LoVo (cell line): ENCODE measurements around the gene NVL.
A peak's percentile ranks its signal among the peaks of the same experiment; 100 is the strongest.
"Not testable (repeated sequence)": the region's sequence is repeated elsewhere in the genome, so short reads cannot be mapped to it uniquely, and the experiment has no call there.

ENCODE experiments used
- DNase-seq: peaks from one replicate; pipeline ENCODE4 v3.0.0-alpha.2; 2016; ENCODE audit warnings: low spot score

Gene NVL

DNA sequence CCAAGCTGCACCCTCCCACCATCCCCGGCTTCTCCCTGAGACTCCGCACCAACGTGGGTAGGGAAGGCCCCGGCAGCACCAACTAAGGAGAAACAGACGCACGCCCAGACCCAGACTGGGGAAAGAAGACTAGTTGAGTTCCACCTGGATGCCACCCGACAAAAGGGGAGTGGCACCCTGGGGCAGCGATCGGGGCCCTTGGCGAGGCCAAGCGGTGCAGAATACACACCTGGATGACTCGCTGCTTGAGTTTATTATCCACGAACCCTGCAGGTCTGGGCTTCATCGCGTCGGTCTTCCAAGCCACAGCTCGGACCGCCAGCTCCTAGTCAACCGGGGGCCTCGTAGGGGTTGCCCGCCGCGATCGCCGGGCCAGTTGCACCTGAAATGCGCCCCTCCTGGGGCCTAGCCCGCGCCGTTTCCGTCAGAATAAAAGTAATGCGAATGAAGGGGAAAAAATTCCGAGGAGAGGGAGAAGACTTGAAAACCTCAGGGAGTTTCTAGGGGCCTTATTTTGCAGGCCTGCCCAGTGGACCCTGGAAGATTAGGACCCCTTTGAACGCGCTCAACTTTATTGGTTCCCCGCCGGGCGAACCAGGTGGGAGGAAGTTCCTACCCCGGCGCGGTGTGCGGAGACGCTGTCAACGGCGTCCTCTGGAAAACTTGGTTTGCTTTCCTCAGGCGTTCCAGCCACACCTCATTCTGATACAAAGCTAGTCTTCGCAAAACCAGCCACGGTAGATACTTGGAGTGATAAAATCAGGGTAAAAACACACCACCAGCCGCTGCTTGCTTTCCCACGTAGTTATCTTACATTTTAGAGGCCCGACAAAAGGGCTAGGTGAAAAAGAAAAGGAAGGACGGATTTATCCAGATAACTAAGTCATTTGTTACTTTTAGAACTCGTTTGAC is at the start of gene NVL:
Gene NVL (minus strand): TSS at position 331 of the 912 bp plus-strand sequence. CDS start 45 bp downstream, at position 286.
- DNase-seq, result peak; percentile 94

DNA sequence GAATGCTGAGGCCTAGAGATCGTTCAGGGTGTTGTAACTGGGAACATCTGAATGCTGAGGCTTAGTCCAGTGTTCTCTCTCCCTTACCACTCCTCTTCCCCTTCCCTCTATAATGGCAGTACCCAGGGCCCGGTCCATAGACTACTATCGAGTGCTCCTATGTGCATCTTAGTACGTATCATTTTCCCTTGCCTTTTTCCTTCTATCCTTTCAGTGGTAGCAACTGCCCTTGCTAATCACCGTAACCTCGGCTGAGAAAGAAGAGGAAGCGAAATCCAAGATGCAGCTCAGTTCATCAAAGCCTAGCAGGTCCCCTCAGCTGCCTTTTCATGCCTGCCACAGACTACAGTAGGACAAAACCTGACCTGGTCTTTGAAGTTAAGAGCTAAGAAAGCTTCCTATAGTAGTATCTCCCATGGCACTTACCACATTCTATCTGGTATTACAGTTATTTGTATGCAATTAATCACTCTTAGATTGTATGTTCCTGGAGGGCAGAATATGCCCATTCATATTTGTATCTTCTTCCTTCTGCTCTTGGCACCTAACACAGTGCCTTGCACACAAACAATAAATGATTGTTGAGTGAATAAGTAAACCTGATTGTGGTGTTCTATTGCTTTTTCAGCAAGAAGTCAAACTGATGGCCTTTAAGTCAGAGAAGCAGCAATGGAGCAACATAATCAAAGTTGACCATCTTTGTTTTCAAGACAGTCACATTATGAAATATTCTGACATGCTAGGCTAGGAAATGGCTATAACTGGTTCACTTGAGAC is 49.1 kb upstream of the NVL start:
- no peak for DNase-seq

DNA sequence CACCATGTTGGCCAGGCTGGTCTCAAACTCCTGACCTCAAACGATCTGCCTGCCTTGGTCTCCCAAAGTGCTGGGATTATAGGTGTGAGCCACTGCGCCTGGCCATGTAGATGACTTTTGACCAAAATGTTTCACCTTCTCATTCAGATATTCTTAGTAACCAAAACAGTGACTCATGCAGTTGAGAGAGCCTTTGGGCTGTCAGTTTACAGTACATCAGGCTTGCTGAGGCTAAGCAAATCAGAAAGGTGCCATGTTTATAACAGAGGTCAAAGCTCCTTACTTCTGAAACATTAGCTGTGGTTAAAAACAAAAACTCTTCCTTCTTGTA is 47.7 kb upstream of the NVL start:
- DNase-seq, result no peak

DNA sequence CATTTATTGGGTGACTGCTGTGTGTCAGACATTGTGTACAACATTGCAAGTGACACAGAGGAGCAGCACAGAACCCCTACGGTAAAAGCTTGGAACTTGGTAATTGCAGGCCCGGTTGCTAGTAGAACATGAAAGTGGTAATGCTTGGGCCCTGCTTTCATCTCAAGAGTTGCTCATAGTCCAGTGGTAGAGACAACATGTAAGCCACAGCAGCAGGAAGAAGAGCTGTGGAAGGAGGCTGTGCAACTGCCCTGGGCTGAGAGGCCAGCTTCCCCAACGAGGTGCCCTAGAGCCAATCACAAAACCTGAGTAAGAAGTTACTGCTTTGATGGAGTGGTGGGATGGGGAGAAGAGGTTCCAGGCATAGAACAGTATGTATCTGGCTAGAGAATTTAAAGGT is 45.1 kb upstream of the NVL start:
- DNase-seq, result no peak

DNA sequence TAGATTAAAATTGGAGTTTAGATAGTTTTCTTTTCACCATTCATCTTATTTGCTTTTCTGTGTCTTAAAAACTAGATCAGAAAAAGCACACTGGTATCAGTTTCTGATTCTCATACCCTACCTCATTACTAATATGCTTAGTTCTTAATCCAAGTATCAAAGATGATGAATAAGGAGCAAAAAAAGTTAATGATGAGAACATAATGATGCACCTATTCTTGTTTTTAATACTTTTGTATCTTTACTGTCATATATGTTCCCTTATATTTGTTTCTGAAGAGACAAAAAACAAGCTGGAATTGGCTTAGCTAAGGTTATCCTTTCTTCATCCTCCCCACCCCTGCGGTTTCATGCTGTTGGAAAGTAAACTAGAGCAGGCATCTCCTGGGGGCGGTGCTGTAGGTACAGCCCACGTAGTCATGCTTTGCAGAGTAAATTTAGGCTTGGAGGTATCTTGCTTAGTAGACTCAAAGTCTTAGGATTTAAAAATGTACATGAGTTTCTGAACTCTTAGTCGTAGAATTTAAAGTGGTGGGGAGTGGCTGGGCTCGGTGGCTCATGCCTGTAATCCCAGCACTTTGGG is 43.1 kb upstream of the NVL start:
- no peak for DNase-seq

DNA sequence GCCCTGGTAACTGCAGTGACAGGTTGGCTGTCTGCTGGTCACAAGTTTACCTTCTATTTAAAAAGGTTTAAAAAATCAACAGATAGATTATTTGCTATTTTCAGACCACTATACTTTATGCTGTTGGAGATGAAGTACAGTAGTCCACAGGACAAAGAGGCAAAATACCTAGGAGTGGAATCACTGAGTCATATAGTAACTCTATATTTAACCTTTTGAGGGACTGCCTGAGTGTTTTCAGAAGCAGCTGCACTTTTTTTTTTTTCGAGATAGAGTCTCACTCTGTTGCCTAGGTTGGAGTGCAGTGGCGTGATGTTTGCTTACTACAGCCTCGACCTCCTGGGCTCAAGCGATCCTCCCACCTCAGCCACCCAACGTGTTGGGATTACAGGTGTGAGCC is 38.4 kb upstream of the NVL start:
- DNase-seq, result no peak

DNA sequence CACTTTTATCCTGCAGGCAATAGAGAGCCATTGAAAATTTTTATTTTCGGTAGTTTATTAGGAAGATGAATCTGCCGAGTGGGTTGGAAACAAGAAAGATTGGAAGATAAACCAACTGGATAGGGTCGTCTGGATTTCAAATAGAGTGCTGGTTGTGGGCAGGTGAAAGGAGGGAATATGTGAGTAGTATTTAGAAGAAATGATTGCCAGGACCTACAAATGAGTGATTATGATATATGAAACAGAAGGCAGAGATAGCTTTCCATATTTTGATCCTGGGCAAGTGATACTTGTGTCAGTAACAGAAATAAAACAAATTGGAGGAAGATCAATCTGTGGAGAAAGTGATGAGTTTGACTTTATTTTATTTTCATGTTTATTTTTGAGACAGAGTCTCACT is 29.2 kb upstream of the NVL start:
- DNase-seq, result no peak

DNA sequence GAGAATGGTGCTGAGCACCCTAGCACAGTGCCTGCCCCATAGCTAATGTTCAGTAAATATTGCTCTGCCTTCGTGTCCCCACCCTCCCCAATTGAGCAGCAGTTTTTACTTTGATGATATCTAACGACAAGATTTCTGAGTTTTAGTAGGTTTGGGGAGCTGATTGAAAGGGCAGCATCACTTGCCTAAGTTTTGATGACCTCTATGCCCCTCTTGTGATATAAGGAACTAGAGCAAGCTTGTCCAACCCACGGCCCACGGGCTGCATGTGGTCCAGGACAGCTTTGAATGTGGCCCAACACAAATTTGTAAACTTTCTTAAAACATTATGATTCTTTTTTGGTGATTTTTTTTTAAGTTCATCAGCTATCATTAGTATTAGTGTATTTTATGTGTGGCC is 28.3 kb upstream of the NVL start:
- no peak for DNase-seq

DNA sequence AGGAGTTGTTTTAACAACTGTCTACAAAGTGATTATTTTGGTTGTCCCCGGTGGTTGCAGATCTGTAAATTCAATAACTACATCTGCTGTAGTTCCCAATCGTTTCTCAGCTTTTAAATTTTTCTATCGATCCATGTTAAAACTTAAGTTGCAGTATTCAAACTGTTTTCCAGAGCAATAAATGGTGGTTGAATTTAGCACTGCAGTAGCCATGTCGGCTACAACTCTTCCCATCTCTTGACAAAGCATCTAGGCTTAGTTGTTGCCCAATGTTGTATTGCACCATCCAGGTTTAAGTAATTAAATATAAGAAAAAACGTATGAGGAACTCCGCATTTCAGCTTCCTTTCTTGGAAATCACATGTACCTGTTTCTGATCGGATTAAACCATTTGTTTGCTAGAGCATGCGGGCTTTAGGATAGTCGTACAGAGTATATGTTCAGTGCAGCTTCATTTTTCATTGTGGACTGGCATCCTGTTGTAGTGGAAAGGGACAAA is 27.7 kb upstream of the NVL start:
- DNase-seq, result no peak

DNA sequence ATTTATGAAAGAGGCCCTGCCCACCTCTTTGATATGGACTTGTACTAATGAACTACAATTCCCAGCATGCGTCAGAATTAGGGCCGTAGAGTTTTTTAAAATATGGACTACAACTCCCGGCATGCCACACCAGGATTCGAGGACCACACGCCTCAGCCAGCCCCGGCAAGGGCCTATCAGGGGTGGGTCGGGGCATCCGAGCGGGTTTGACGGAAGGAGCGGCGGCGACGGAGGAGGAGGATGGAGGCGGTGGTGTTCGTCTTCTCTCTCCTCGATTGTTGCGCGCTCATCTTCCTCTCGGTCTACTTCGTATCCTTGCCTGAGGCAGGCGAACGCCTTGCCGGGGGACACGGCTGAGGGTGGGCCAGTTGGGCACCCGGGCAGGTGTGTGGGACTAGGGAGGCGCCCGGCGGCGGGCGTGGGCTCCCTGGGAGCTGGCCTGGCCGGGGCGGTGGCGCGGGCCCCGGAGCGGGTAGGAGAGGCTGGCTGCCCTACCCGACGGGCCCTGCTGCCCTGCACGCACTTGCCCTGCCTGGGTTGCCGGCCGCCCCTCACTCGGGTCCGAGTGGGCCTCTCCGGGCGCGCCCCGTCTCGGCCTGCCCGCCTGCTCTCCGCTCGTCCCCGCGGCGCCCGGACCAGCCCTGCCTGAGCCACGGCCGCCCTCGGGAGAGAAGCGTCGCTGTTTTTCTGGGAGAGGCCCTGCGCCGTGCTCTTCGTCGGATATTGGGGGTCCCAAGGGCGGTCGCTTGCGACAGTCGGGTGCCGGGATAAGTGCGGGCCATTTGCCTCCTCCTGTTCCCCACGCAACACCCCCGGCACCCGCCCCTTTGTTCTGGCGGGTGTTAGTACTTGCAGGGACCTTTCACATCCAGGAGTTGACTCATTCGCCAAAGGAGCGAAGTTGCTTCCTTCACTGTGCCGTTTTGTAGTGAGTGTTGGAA is 27.0 kb upstream of the NVL start, which contains the start of gene CNIH4:
Gene CNIH4 (plus strand): TSS at position 195 of the 941 bp plus-strand sequence. CDS start 46 bp downstream, at position 241.
- peak; percentile 92 for DNase-seq

DNA sequence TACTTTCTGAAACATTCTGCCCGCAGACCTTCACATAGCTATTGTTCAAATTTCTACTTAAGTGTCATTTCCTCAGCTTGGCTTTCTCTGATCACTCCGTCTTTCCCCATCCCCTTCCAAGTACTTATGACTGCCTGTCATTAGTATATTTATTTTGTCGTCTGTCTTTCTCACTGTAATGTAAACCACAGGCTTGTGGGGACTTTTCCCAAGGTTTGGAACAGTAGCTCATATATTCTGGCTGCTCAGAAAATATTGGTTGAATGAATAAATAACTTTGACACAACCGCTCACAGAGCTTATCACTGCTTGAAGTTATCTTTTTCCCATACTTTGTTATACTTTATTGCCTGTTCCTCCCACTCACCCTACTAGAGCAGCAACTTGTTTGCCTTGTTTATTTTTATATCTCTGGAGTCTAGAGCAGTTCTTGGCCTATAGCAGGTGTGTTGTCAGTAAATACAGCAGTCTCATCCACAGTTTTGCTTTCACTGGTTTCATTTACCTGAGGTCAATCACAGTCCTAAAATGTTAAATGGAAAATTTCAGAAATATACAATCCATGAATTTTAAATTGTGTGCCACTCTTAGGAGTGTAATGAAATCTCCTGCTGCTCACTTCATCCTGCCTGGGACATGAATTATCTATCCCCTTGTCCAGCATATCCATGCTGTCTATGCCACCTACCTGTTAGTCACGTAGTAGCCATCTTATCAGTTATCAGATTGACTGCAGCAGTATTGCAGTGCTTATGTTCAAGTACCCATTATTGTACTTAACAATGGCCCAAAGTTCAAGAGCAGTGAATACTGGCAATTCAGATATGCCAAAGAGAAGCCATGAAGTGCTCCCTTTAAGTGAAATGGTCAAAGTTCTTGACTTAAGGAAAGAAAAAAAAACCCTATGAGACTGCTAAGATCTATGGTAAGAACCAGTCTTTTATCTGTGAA is 24.3 kb upstream of the NVL start:
- DNase-seq, result no peak

DNA sequence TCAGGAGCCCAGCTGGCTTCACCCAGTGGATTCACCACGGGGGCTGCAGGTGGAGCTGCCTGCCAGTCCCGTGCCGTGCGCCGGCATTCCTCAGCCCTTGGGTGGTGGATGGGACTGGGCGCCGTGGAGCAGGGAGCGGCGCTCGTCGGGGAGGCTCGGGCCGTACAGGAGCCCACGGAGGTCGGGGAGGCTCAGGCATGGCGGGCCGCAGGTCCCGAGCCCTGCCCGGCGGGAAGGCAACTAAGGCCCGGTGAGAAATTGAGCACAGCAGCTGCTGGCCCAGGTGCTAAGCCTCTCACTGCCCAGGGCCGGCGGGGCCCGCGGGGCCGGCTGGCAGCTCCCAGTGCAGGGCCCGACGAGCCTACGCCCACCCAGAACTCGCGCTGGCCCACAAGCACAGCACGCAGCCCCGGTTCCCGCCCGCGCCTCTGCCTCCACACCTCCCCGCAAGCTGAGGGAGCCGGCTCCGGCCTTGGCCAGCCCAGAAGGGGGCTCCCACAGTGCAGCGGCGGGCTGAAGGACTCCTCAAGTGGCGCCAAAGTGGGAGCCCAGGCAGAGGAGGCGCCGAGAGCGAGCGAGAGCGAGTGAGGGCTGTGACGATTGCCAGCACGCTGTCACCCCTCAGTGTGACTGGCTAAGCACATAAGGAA is 22.6 kb upstream of the NVL start:
- DNase-seq, result not testable (repeated sequence)

DNA sequence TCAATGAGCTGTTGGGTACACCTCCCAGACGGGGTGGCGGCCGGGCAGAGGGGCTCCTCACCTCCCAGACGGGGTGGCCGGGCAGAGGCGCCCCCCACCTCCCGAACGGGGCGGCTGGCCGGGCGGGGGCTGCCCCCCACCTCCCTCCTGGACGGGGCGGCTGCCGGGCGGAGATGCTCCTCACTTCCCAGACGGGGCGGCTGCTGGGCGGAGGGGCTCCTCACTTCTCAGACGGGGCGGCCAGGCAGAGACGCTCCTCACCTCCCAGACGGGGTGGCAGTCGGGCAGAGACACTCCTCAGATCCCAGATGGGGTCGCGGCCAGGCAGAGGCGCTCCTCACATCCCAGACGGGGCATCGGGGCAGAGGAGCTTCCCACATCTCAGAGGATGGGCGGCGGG is 19.7 kb upstream of the NVL start:
- not testable (repeated sequence) for DNase-seq

DNA sequence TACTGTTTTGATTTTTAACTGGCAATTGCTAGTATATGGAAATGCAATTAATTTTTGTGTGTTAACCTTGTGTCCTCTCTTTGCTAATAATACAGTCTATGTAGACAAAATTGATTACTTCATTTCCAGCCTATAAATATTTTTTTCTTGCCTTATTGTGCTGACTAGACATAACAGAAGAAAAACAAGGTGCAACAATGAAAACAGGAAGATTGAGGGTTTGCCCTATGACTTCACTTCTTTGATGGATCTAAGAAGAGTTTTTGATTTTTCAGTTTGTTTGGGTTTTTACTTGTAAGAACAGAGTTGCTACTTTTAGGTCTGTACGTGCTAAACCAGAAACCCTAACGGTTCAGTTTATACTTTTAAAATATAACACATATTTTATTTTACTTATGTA is 18.2 kb upstream of the NVL start:
- no peak for DNase-seq

DNA sequence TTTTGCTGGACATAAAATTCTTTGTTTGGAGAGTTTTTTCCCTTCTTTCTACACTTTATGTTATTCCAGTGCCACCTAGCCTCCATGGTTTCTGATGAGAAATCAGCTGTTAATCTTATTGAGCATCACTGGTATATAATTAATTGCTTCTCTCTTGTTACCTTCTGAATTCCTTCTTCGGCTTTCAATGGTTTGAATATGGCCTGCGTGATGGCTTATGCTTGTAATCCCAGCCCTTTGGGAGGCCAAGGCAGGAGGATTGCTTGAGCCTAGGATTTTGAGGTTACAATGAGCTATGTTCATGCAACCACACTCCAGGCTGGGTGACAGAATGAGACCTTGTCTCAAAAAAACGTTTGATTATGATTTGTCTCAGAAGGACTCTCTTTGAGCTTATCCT is 13.7 kb upstream of the NVL start:
- no peak for DNase-seq

DNA sequence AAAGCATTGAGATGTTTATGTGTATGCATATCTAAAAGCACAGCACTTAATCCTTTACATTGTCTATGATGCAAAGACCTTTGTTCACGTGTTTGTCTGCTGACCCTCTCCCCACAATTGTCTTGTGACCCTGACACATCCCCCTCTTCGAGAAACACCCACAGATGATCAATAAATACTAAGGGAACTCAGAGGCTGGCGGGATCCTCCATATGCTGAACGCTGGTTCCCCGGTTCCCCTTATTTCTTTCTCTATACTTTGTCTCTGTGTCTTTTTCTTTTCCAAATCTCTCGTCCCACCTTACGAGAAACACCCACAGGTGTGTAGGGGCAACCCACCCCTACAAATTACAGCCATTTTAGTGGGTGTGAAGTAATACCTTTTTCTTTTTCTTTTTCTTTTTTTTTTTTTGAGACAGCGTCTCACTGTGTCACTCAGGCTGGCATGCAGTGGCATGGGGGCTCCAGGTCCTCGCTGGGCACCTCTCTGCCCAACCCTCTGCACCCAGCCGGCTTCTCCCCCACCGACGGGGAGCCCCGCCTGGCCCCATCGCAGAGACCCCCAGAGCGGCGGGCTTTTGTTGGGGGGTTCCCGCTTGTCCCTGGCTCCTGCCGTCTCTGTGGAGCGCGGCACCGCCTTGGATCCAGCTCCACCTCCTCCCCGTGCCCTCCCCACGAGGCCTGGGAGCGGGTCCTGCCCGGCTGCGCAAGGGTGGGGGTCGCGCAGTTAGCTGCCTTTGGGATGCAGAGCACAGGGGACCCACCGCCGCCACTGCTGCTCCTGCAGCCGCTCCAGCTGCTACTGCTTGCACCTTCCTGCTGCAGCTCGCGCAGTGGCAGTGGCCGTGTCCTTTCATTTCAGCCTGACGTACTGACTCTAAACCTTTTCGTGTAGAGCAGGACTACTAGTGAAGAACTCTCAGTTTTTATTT is 10.7 kb upstream of the NVL start:
- DNase-seq, result not testable (repeated sequence)

DNA sequence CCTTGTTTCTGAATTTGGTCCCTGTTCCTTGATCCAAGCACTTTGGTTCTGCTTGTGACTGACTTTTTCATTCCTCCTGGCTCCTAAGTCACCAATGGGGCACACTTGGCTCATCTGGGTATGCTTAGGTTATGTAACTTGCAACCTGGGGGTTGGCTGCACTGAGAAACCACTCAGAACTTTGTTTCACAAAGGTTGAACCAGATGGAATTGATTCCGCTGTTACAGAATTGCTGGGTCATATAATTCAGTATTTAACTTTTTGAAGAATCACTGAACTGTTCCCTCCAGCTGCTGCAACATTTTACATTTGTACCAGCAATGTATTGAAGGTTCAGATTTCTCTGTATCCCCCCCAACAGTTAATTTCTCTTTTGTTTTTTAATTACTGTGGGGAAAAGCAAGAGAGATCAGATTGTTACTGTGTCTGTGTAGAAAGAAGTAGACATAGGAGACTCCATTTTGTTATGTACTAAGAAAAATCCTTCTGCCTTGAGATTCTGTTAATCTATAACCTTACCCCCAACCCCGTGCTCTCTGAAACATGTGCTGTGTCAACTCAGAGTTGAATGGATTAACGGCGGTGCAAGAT is 9.6 kb upstream of the NVL start:
- DNase-seq, result no peak

DNA sequence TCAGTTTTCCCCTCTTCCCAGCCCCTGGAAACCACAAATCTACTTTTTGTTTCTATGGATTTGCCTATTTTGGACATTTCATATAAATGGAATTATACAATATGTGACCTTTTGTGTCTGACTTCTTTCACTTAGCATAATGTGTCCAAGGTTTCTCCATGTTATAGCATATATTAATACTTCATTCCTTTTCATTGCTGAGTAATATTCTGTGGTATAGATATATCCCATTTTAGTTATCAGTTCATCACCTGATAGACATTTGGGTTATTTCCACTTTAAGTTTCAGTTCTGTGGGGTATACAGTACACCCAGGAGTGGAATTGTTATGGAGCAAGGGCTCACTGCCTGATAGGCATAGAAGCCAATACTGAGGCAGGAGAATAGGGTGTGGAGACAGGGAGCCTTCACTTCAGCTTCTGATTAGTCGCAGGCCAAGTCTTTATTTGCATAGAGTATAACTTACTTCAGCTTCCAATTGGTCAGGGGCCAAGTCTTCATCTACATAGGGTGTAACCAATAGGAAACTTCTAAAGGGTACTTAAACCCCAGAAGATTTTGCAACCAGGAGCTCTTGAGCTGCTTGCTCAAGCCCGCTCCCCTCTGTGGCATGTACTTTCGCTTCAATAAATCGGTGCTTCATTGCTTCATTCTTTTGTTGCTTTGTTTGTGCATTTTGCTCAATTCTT is 8.3 kb upstream of the NVL start:
- DNase-seq, result no peak
